ENCODE measurements around the gene NRXN3.

The NRXN3 gene

DNA sequence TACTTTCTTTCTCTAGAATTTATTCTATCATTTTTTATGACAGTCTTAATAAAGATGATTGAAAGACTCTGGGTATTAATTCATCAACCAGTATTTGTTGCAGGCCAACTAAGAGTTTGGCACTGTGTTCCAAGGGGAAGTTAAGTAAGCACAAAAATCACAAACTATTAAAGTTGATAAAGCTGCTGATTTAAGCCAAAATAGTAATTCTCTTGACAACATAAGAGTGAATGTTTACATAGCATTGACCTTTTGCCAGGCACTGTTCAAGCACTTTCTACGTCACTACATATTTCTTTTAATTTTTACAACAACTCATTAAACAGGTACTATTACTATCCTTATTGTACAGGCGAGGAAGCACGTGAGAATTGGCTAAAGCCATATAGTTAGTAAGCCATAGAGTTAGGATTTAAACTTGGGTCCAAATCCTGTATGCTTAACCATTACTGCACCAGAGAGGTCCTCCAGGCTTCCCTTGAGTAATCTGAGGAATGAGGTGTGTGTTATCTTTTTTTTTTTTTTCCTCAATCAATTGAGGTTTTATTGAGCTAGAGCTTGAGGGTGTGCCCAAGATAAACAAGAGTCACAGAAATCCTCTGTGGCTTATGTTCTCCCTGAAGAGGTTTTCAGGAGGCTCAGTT is 1031.5 kb downstream of the NRXN3 start:
- no peak for DNase-seq (ENCODE audit: low read depth in 3 of 3)

DNA sequence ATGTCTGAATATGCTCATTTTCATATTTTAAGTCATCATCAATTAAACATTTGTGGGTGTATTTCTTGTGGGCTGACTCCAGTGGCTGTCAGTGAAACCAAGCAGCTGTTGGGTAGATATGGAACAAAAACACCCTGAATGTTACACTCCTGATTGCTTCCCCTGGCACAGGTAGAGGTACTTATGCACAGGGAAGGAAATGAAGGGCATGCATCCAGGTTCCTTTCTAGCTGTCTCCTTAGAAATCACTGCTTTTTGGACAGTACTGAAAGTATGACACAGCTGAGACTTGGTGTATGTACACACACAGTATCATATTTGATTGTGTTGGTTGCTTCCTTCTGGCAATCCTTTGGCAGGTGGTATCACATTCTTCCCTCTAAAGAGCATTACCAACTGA is 1034.4 kb downstream of the NRXN3 start:
- DNase-seq (ENCODE audit: low read depth in 3 of 3) = no peak

DNA sequence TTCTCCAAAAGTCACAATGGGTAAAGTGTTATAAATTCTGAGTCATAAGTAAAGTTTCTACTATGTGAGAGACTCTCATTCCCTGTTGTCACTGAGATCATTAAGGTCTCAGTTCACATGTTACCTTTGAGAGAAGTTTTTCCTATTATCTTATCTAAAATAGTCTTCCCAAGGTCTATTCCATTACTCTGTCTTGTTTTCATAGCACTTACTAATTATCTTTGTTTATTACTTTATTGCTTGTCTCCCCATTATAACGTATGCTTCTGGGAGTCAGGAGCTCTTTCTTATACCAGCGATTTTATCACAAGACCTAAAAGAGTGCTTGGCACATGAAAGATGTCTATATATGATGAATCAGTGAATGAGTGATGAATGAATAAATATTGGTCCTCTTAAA is 1039.2 kb downstream of the NRXN3 start:
- DNase-seq (ENCODE audit: low read depth in 3 of 3) = no peak

DNA sequence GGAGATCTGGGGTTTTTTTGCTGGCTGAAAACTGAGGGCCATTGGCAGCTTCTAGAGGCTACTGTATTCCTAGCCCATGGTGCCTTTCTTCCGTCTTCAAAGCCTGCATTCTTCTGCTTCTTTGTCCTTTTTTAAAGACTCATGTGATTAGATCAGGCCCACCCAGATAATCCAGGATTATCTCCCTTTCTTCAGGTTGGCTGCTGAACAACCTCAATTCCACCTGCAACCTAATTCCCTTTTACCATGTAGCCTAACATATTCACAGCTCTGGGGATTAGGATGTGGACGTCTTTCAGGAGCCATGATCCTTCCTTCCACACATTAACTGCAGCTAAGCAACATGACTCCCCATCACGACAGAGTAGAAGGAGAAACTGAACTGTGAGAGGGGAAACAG is 1055.6 kb downstream of the NRXN3 start:
- no peak for DNase-seq (ENCODE audit: low read depth in 3 of 3)

DNA sequence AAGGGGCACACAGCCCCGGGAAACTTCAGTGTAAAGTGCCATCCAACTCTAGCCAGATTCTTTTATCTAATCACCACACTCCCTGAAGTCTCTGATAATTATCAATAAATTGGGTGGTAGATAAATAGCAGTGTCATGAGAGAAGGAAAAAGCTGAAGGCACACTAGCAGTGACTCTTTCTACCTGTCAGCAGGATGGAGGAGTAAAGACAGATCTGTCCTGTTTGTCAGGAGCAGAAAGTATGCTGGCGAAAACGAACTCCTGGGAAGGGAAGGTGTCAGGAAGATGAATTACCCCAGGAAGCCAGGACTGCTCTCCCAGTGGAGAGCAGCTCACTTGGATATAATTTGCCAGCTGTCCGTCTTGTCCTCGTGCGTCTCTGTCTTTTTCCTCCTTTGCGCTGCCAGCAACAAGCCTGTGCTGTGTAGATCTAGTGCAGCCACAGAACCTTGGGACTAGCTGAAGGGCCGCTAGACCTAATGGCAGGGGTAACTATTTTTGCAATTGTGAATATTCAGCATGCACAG is 1059.3 kb downstream of the NRXN3 start:
- DNase-seq (ENCODE audit: low read depth in 3 of 3) = no peak

DNA sequence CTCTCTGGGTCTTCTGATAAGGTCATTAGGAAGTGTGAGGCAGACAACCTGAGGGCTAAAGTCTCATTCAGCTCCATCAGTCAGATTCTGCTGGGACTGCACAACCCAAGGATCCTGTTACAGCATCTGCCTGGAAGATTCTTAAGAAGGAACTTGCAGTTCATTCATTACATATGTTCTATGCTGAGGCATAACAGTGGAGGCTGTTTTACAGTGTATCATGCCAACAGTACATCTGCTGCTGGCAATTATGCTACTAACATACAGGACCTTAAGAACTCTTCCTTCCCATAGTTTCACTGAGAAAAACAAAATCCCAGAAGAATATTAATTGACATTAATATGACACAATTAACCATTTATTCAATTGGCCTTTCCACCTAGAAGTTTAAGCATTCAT is 1072.5 kb downstream of the NRXN3 start:
- DNase-seq (ENCODE audit: low read depth in 3 of 3) = no peak

DNA sequence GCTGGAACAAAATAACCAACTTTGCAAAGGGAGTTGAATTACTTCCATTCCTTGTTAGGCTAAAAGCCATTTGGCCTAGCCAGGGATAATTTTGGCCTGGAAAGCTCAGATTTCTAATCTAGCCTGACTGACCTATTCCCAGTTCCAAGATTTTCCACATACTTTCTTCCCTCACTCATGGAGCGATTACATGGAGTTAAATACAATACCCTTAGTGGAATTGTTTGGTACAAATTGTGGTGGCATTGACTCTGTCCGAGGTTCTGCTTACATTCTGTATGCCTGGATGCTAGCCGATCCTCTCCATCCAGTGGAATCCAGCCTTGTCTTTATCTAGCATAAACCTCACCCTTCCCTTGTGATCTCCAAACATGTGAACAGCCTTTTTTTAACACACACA is 1076.0 kb downstream of the NRXN3 start:
- no peak for DNase-seq (ENCODE audit: low read depth in 3 of 3)

DNA sequence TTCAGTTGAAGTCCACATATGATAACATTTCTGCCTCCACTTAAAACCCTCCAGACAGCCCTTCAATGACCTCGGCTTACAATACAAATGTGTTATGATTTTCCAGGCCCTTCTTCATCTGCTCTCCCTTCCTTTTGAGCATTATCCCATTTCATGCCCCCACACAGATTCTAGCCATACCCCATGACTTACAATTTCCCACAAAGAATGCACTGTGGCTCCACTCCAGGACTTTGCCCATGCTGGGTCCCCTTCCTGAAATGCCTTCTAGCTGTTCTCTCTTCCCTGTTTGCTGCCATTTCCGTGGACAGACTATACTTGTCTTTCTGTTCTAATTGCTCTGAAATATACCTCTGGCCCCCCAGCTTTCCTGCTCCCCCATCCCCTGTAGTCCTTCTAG is 1078.0 kb downstream of the NRXN3 start:
- no peak for DNase-seq (ENCODE audit: low read depth in 3 of 3)

DNA sequence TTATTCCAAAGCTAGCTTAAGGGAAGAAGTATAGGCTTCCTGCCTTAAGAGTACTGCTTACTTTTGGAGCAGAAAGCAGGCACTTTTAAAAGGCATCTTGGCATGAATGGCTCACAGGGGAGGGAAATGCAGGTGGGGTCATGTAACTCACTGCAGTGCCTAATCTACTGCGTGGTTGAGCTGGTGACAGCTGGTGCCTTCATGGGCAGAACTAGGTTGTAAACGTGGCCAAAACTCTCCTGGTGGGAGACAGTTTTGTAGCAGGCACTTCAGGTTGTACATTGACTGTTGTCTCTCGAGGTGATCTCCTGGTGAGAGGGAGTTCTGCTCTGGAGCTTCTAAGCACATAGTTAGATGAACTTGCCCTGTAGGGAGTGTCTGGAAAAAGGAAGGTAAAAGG is 1078.6 kb downstream of the NRXN3 start:
- DNase-seq (ENCODE audit: low read depth in 3 of 3) = no peak

DNA sequence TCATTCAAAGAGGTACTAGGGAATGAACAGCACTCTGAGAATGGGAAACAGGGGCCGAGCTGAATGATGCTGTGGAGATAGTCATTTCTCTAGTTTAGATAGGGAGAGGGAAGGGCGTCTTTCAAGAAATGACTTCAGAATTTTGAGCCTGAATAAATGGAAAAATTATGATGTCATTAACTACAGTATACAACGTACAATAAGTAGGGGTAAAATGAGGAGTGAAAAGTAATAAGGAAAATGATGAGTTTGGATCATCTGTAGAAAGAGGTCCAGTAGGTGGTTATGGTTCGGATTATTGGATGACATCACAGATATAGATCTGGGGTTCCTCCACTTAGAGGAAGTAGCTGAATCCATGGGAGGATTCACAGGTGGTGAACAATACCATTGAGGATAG is 1081.1 kb downstream of the NRXN3 start:
- no peak for DNase-seq (ENCODE audit: low read depth in 3 of 3)

DNA sequence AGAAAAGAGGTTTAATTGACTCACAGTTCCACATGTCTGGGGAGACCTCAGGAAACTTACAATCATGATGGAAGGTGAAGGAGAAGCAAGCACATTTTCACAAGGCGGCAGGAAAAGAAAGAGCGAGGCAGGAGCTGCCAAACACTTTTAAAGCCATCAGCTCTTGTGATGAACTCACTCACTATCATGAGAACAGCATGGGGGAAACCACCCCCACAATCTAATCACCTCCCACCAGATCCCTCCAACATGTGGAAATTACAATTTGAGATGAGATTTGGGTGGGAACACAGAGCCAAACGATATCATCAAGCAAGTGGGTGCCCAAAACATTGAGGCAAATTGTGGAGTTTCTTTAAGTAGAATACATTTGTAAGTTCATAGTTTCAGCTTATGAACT is 1083.4 kb downstream of the NRXN3 start:
- no peak for DNase-seq (ENCODE audit: low read depth in 3 of 3)

DNA sequence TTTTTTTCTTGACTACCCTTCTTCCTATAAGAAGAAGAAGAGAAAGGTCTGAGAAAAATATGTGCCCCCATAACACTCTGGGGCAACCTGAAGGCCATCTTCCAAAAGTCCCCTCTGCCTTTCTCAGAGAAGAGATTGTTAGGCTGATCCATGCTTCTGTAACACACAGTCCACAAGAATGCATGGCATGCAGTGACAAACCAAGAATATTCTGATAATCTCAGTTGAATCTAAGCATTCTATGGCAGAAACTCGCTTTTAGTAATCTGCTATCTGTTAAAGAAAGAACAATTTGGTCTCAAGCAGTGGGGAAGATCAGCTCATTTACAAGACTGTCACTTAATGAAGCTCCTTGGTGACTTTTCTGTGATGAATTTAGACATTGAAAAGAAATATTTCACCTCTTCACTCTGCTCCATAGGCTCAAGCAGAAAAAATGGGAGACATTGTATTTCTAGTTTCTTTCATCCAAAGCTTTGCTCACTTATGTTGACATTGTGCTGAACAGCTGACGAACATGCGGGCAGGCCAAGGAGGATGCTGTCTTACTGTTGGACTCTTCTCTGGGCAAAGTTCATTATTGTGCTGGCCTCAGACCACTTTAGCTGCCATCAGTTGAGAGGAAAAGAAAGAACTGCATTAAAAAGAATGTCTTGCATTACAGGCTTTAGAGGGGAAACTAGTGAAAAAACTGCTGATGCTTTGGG is 1084.0 kb downstream of the NRXN3 start:
- DNase-seq (ENCODE audit: low read depth in 3 of 3) = no peak

DNA sequence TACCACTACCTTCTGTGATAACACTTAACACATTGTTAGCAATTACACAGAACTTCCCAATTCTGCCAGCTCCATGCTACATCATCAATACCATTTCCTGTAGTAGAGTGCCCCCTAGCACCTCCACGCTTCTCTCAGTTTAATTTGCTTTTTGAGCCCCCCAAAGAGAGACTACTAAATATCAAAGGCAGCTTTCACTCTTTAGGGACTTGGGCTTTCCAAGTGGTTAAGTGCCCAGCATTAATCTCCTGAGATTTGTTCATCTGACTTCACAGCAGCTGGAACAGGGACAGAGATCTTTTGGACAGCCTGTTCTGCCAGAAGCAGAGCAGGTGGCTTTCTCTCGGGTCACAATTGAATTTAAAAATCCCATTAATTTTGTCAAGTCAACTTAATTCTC is 1086.2 kb downstream of the NRXN3 start:
- no peak for DNase-seq (ENCODE audit: low read depth in 3 of 3)

DNA sequence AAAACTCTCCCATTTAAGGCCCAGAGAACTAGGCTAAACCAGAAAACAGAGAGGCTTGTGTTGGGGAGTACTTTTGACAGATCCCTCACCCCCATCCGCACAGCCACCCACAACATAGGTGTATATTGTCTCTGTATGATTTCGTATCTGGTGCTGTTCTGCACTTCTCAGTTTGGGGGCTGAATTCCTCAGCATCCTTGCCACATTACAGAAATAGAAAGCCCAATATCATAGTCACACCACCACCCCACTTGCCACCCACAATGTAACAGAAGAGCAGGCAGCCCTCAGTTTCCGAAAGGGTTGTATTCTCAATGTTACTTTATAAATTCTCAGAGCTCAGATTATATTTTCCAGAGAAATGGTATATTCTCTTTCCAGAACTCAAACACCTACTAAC is 1090.2 kb downstream of the NRXN3 start:
- DNase-seq (ENCODE audit: low read depth in 3 of 3) = no peak

DNA sequence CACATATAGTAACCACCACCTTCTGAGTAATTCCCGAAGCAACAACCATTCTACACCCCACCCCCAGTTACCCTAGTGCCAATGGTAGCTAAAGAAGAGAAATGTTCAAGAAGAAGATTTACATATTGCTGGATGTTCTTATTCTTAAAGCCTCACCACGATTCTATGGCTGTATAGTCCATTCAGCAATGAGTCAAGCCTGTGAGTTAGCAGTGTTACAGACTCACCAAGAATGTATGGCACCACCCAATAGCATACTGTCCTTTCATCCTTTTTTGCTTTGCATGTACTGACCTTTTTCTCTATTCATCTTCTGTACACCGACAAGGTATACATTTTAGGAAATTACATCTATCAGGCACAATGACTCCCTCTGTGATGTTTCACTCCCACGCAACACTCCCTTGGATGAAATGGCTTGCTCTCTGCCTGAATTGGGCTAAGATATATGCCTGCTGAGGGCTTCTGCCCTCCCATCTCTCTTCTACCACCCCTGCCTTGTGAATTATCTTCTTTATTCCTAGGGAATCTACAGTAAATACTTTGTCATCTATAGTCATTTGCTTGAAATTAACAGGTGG is 1095.3 kb downstream of the NRXN3 start:
- no peak for DNase-seq (ENCODE audit: low read depth in 3 of 3)

DNA sequence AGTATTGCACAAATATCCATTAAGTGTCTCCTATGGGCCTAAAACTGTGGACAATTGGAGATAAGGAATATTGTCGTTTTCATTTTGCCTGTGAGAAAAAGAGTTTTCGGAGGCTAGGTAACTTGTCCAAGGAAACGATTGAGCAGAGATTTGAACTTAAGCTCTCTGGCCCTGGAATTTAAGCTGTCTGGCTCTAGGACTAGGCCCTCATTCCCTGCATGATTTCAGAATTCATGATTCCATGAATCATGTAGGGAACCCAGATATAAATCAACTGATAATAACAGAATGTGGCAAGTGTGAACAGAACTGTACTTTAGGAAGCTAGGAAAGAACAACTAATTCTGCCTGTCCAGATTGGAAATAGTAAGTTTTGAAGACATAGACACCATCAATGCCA is 1100.2 kb downstream of the NRXN3 start:
- no peak for DNase-seq (ENCODE audit: low read depth in 3 of 3)

DNA sequence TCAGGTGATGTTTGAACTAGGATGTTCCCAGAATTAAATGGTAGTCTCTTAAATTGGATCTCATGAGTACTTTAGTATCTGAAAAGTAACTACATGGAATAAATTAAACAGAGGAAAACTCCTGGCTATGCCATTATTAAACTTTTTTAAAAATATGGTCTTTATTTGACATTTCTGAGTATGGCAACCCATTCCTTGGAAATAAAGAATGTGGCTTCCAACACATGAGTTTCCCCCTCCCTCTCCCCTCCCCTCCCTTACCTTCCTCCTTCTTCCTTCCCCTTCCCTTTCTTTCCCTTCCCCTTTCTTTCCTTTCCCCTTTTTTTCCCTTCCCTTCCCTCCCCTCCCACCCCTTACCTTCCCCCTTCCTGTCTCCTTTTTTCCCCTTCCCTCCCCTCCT is 1100.9 kb downstream of the NRXN3 start:
- DNase-seq (ENCODE audit: low read depth in 3 of 3) = no peak

DNA sequence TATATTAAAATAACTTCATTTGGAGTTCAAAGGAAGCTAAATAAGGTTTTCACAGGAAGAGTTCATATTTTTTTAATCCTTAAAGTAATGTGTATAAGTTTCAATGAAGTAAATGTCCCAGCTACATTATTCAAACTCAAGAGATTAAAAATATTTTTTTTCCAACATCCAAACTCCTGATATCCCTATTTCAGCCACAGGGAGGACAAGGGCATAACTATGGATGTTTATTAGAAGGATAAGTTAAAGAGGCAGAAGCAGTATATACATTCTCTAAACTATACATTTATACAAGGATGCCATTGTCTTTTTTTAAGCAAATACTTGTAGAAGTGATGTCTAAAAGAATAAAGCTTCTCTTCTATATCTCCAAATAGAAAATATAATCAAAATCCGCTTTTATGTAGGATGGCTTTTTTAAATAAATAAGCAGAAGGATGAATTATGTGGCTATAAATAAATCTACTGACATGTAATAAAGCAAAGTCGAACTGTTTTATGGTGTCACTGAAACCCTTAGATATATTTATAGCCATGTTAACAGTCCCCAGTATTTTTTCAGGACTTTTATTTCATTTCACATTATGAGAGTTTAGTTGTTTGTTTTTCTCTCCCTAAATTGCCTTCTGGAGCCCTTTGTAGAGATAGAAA is 1104.6 kb downstream of the NRXN3 start:
- DNase-seq (ENCODE audit: low read depth in 3 of 3) = no peak

DNA sequence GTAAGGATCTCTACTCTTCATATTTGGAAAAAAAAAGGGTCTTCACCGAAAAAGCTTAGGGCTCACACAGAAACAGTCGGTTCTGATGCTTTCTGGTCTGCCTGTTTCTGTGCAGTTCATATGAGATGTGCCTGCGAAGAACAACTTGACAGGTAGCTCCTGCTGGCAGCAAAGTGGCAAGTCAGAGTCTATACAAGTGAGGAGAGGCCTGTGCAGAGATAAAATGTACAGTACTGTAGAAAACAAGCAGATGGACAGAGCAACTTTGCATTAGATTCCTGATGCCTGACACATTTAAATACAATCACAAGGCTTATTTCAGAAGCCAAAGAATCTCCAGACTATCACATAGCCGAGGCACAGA is 1105.1 kb downstream of the NRXN3 start:
- no peak for DNase-seq (ENCODE audit: low read depth in 3 of 3)

DNA sequence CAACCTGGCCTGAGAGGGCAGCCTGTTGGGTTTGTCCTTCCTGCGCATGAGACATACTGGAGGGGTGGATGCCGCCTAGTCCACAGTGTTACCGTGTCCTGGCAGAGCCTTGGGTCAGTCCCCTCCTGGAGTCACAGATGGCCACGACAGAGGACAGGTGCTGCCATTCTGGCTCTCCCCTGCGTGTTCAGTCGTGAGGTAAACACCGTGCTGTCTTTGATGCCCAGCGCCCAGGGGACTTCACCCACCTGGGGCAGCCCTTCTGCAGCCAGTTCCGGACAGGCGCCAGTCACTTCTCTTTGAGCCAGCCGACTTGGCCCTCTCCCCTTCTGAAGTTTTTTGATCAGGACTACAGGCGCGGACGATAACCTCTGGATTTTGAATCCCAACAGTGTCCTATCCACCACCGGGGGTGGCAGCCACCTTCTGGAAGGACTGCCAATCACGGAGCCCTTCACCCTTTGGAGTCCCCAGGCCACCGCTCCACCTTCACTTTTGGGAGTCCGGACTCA is 1108.2 kb downstream of the NRXN3 start:
- no peak for DNase-seq (ENCODE audit: low read depth in 3 of 3)

DNA sequence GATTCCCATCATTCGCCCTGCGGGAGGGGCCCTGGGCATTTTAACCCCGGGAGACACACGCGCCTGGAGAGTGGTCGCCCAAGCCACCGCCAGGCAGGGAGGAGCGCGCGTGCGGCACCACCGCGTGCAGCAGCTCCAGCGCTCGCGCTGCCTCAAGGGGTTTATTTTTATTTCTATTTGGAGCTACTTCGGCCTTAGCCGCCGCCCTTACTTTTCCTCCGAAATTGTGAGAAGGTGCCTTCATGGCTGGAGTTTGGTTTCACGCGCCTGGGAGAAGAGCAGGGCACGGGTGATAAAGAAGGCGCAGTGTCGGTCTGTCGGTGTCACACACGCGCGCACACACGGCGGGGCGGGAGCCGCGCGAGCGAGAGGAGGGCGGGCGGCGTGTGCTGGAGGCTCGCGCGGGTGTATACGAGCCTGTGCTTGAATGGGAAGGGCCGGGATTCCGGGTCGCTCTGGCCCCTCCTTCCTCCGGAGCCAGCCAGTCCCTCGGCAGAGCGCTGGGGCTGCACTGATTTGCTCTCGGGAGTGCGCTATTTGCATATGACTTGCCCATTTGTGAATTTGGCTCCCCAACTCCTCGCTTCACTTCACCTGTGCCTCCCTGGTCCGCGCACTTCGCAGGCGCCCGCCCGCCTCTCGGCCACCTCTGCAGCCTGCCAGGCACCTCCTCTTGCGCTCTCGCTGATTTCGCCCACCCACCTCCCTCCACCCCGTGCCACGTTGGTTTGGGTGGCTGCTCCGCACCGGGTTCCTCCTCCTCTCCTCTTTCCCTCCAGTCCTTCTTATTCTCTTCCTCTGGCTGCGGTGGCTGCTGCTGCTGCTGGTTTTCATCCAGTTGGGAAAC is 1108.8 kb downstream of the NRXN3 start:
- DNase-seq (ENCODE audit: low read depth in 3 of 3) = no peak
